HCT116 (cell line): ENCODE data around the gene FSTL4. TPM values are rescaled to one million over a fixed set of nuclear protein-coding genes. Genes with fewer than 3 reads are reported as not detected.

Experiments used
- ATAC-seq: fragments of 200-7000 bp; cut with Tn5 transposase; 2 replicates; pipeline ENCODE4 v1.9.1; 2020; ENCODE audit warnings: mild to moderate bottlenecking, moderate library complexity
- BruUV-seq: library from RNA; stranded (reverse); fragments of 400-500 nt; replicated peaks from 2 replicates; lab custom pipeline; 2021; lab: Mats Ljungman, UMichigan
- CTCF ChIA-PET: fragments of 300-600 bp; sonication (Branson Sonifier 250); formaldehyde crosslinking; loops from one replicate; lab custom pipeline; 2021; ENCODE audit warnings: antibody characterized with exemption; lab: Charles Lee
- POLR2A ChIA-PET: fragments of 300-600, 350-600 bp; sonication (Branson Sonifier 250); formaldehyde crosslinking; loops from one replicate; lab custom pipeline; 2021; ENCODE audit warnings: antibody characterized with exemption; lab: Charles Lee
- RAD21 ChIA-PET, 2 experiments: fragments of 300-600 bp; sonication (Branson Sonifier 250); formaldehyde crosslinking; loops; one replicate each; lab custom pipeline; 2023; ENCODE audit warnings: low total read pairs in 2 of 2; ENCODE audit not compliant: uncharacterized antibody in 2 of 2, unreplicated experiment in 2 of 2, low non-redundant PET in 1 of 2; lab: Charles Lee
- DNase-seq: peaks from one replicate; pipeline ENCODE4 v3.0.0-alpha.2; 2010; ENCODE audit warnings: low read depth, low spot score
- H2AFZ ChIP-seq: fragments of 200-600 bp; shearing (Covaris generic), sonication (generic); 2 replicates; pipeline ENCODE4 v1.6.1; 2017; ENCODE audit warnings: low read depth, mixed run types, mixed read lengths, antibody characterized with exemption, low read length; ENCODE audit not compliant: poor library complexity, severe bottlenecking
- H3K27ac ChIP-seq: 2 replicates; pipeline ENCODE4 v1.5.1; 2012; ENCODE audit warnings: low read depth, low read length
- H3K27me3 ChIP-seq: fragments of 200-600 bp; sonication (generic); 2 replicates; pipeline ENCODE4 v1.6.1; 2016; ENCODE audit warnings: mixed run types, low read length, mixed read lengths; ENCODE audit not compliant: insufficient read depth
- H3K36me3 ChIP-seq, 2 experiments: fragments of 200-500 bp in 1 of 2; fragments of 200-600 bp in 1 of 2; sonication (Bioruptor generic) in 1 of 2; sonication (generic) in 1 of 2; 2 replicates each; pipeline versions ENCODE4 v1.5.1 to v1.6.1; 2014 to 2016; ENCODE audit warnings: low read length in 2 of 2, inconsistent platforms in 1 of 2, mixed read lengths in 1 of 2, mixed run types in 1 of 2; ENCODE audit not compliant: insufficient read depth in 2 of 2, control insufficient read depth in 1 of 2
- H3K4me1 ChIP-seq, 2 experiments: fragments of 200-600 bp in 1 of 2; sonication (generic) in 1 of 2; 2 replicates each; pipeline versions ENCODE4 v1.5.1 to v1.6.1; 2012 to 2017; ENCODE audit warnings: low read length in 2 of 2, inconsistent platforms in 1 of 2, mild to moderate bottlenecking in 1 of 2, mixed read lengths in 1 of 2, mixed run types in 1 of 2, moderate library complexity in 1 of 2; ENCODE audit not compliant: insufficient read depth in 2 of 2, control insufficient read depth in 1 of 2
- H3K4me2 ChIP-seq: fragments of 200-600 bp; sonication (generic); 2 replicates; pipeline ENCODE4 v1.6.1; 2017; ENCODE audit warnings: mixed run types, low read length, mixed read lengths
- H3K4me3 ChIP-seq, 2 experiments: fragments of 200-600 bp in 1 of 2; sonication (generic) in 1 of 2; replicated peaks in 1 of 2; 2 replicates each; pipeline ENCODE4 v1.5.1; 2011 to 2016; ENCODE audit warnings: low read length in 2 of 2, control low read depth in 1 of 2, low read depth in 1 of 2, mild to moderate bottlenecking in 1 of 2, mixed read lengths in 1 of 2, mixed run types in 1 of 2
- H3K79me2 ChIP-seq: fragments of 200-600 bp; sonication (generic); 2 replicates; pipeline ENCODE4 v1.6.1; 2017; ENCODE audit warnings: mild to moderate bottlenecking, mixed run types, low read length, moderate library complexity, mixed read lengths; ENCODE audit not compliant: insufficient read depth
- H3K9ac ChIP-seq: fragments of 200-600 bp; sonication (generic); 2 replicates; pipeline ENCODE4 v1.6.1; 2016; ENCODE audit warnings: low read length, mixed read lengths
- H3K9me2 ChIP-seq: fragments of 200-600 bp; sonication (generic), shearing (Covaris generic); 2 replicates; pipeline ENCODE4 v1.6.1; 2017; ENCODE audit warnings: mixed run types, mild to moderate bottlenecking, moderate library complexity; ENCODE audit not compliant: insufficient read depth
- H3K9me3 ChIP-seq, 2 experiments: fragments of 200-500 bp in 1 of 2; fragments of 200-600 bp in 1 of 2; sonication (Bioruptor generic) in 1 of 2; sonication (generic) in 1 of 2; 2 replicates each; pipeline ENCODE4 v1.6.1; 2014 to 2017; ENCODE audit warnings: low read length in 2 of 2, mixed read lengths in 2 of 2, inconsistent platforms in 1 of 2, low read depth in 1 of 2, mild to moderate bottlenecking in 1 of 2, mixed run types in 1 of 2, moderate library complexity in 1 of 2; ENCODE audit not compliant: control insufficient read depth in 1 of 2, insufficient read depth in 1 of 2
- H4K20me1 ChIP-seq: fragments of 200-600 bp; sonication (generic), shearing (Covaris generic); 2 replicates; pipeline ENCODE4 v1.6.1; 2017; ENCODE audit warnings: mixed run types, mild to moderate bottlenecking, moderate library complexity; ENCODE audit not compliant: insufficient read depth
- ATF3 ChIP-seq: IDR thresholded peaks from 2 replicates; pipeline ENCODE4 v1.6.1; 2012
- CEBPB ChIP-seq: IDR thresholded peaks from 2 replicates; pipeline ENCODE4 v1.6.1; 2012; ENCODE audit warnings: low read depth
- CTCF ChIP-seq, 3 experiments: fragments of 200-600 bp in 1 of 3; sonication (generic) in 1 of 3; IDR thresholded peaks in 2 of 3; conservative IDR thresholded peaks in 1 of 3; 2 replicates each; pipeline ENCODE4 v1.5.1; 2012 to 2017; ENCODE audit warnings: low read depth in 2 of 3, low read length in 2 of 3, antibody characterized with exemption in 1 of 3, borderline replicate concordance in 1 of 3, control low read depth in 1 of 3, mild to moderate bottlenecking in 1 of 3, mixed read lengths in 1 of 3, mixed run types in 1 of 3, moderate library complexity in 1 of 3; ENCODE audit not compliant: insufficient read depth in 1 of 3
- EZH2 ChIP-seq: fragments of 200-600 bp; sonication (generic); IDR thresholded peaks from 2 replicates; pipeline ENCODE4 v1.6.1; 2017; ENCODE audit warnings: antibody characterized with exemption, mixed run types
- FOSL1 ChIP-seq: IDR thresholded peaks from 2 replicates; pipeline ENCODE4 v1.6.1; 2012; ENCODE audit warnings: low read depth
- JUND ChIP-seq: IDR thresholded peaks from 2 replicates; pipeline ENCODE4 v1.6.1; 2012
- POLR2A ChIP-seq: IDR thresholded peaks from 2 replicates; pipeline ENCODE4 v1.7.0; 2011; ENCODE audit warnings: borderline replicate concordance; ENCODE audit not compliant: insufficient read depth, insufficient read length; ENCODE audit errors: extremely low read depth
- REST ChIP-seq: IDR thresholded peaks from 2 replicates; pipeline ENCODE4 v1.6.1; 2012; ENCODE audit warnings: low read depth
- TCF7L2 ChIP-seq: IDR thresholded peaks from 2 replicates; pipeline ENCODE4 v1.7.0; 2011; ENCODE audit warnings: borderline replicate concordance, inconsistent platforms; ENCODE audit not compliant: insufficient read depth, insufficient read length; ENCODE audit errors: extremely low read depth
- ZFX ChIP-seq: fragments of 450-650 bp; IDR thresholded peaks from 2 replicates; pipeline ENCODE4 v1.6.1; 2017
- ZNF274 ChIP-seq: fragments of 200-500 bp; sonication (Bioruptor generic); IDR thresholded peaks from 2 replicates; pipeline ENCODE4 v1.6.1; 2014; ENCODE audit warnings: mild to moderate bottlenecking, low read depth, low read length, inconsistent platforms
- intact Hi-C: fragments of 100-400 bp; cut with micrococcal nuclease; formaldehyde crosslinking; loops from 2 replicates; pipeline ENCODE4 v1.10.0; 2022
- total RNA-seq: library from RNA; stranded (reverse); gene quantifications from one replicate; pipeline ENCODE4 v1.2.1, GENCODE V29; 2021; ENCODE audit not compliant: unreplicated experiment

FSTL4 gene
- total RNA-seq, 1 experiment from 2014 or later: 0.37 TPM

GRCh38 chr5:133256276-133256675, 356.1 kb downstream of the FSTL4 start (continued):
- TF ChIP-seq REST: no peak
- no peak for TF ChIP-seq POLR2A

- Histone ChIP-seq H4K20me1 (no peaks in the 10 kb centered on the region), H2AFZ (no peak overlapping the region), H3K4me1 (peaks cover 0 to 10% of the 10 kb centered on the region in 2 experiments; a peak in 1 of 4 replicates), H3K27me3 (no peaks in the 10 kb centered on the region), H3K79me2 (no peaks in the 10 kb centered on the region), H3K9me3 (no peaks in the 10 kb centered on the region), H3K4me3 (no peak overlapping the region), H3K27ac (no peak overlapping the region), H3K36me3 (no peaks in the 10 kb centered on the region), H3K9me2 (no peaks in the 10 kb centered on the region), H3K9ac (no peak overlapping the region), H3K4me2 (no peak overlapping the region)
- RAD21 ChIA-PET: no interaction called here
- ATAC-seq (peak; percentile 42; the same call in 1 of the 2 replicates), DNase-seq (no peak)
- TF ChIP-seq ZFX: no peak
- no peak for TF ChIP-seq ATF3
- no peak for TF ChIP-seq CTCF (IDR thresholded peaks at IDR 0.05 in 2 of 3, conservative IDR thresholded peaks at IDR 0.05 in 1 of 3; ENCODE audit: borderline replicate concordance in 1 of 3, insufficient read depth in 1 of 3, low read depth in 2 of 3, low read length in 2 of 3)
- TF ChIP-seq EZH2: no peak
- no peak for TF ChIP-seq TCF7L2
- no peak for TF ChIP-seq ZNF274
- TF ChIP-seq FOSL1: no peak
- TF ChIP-seq POLR2A: no peak
- no peak for TF ChIP-seq CEBPB
- TF ChIP-seq JUND: no peak
- intact Hi-C loops: no loop called here
- POLR2A ChIA-PET: no interaction called here
- BruUV-seq: no TSS peak
- CTCF ChIA-PET: no interaction called here
These were observed 357.5 kb downstream of the FSTL4 start for GRCh38 chr5:133254803-133255202.
